Activated naive CD4-positive, alpha-beta T cell treated with anti-CD3 and anti-CD28 coated beads, Interleukin-2, amount 50 U/mL, for 24 hours (primary cell): ENCODE measurements around the gene C2CD2.

Experiments
- H3K27ac Mint-ChIP-seq: one replicate; pipeline ENCODE4 v1.8.0; 2021; ENCODE audit warnings: mild to moderate bottlenecking, mixed read lengths
- H3K27me3 Mint-ChIP-seq: one replicate; pipeline ENCODE4 v1.8.0; 2021; ENCODE audit warnings: mixed read lengths
- H3K36me3 Mint-ChIP-seq: one replicate; pipeline ENCODE4 v1.8.0; 2021; ENCODE audit warnings: mixed read lengths
- H3K4me1 Mint-ChIP-seq: one replicate; pipeline ENCODE4 v1.8.0; 2021; ENCODE audit warnings: mixed read lengths
- H3K4me3 Mint-ChIP-seq: one replicate; pipeline ENCODE4 v1.8.0; 2021; ENCODE audit warnings: mild to moderate bottlenecking, mixed read lengths
- H3K9me3 Mint-ChIP-seq: one replicate; pipeline ENCODE4 v1.8.0; 2021; ENCODE audit warnings: mixed read lengths

Gene C2CD2

GRCh38 chr21:41868062-41868710, 85.6 kb downstream of the C2CD2 start:
- no peaks in the 10 kb centered on the region for H3K27me3 Mint-ChIP-seq
- peaks cover 22% of the 10 kb centered on the region for H3K4me1 Mint-ChIP-seq
- no peak overlapping the region for H3K4me3 Mint-ChIP-seq
- no peaks in the 10 kb centered on the region for H3K36me3 Mint-ChIP-seq
- H3K9me3 Mint-ChIP-seq = no peaks in the 10 kb centered on the region
- no peak overlapping the region for H3K27ac Mint-ChIP-seq

DNA sequence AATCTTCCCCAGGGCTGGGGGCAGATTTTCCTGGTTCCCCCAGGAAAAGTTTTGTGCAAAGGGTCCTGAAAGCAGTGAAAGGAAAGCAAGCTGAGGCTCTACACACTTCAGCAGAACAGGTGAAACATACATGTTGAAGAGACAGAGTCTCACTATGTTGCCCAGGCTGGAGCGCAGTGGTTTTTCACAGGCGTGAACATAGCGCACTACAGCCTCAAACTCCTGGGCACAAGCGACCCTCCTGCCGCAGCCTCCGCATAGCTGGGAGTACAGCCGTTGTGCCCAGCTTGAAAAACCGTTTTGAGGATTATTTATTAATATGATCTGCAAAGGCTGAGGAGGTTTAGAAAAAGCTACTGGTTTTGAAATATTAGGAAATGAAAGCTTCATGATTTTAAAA, 86.5 kb downstream of the C2CD2 start:
- H3K27me3 Mint-ChIP-seq = no peaks in the 10 kb centered on the region
- no peak overlapping the region for H3K27ac Mint-ChIP-seq
- H3K9me3 Mint-ChIP-seq = no peaks in the 10 kb centered on the region
- H3K4me1 Mint-ChIP-seq = peaks cover 23% of the 10 kb centered on the region
- H3K36me3 Mint-ChIP-seq = no peaks in the 10 kb centered on the region
- no peak overlapping the region for H3K4me3 Mint-ChIP-seq

DNA sequence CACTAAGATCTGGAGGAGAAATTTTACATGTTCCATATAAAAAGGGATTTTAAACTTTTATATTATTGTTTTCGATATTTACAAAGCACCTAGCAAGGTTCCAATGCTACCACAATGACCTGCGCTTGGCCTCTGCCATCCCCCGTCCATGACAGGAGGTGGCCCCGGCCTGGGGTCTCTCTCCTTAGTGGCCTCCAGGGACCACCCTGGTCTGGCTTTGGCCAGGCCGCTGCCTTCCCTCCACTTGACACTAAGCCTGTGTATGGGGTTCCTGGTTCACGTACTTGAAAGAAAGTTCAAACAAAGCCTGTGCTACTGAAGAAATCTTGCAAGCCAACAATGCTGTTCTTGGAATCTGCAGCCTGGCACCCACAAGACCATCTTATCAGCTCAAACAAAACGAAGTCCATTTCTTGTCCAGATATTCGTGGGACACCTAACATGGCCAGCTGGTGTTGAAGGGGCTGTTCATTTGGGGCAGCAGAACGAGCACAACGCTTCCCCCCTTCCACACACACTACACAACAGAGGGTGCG, 87.5 kb downstream of the C2CD2 start:
- Mint-ChIP-seq H3K9me3 (no peaks in the 10 kb centered on the region), H3K4me1 (peaks cover 23% of the 10 kb centered on the region), H3K4me3 (no peak overlapping the region), H3K27me3 (no peaks in the 10 kb centered on the region), H3K36me3 (peaks cover 2% of the 10 kb centered on the region), H3K27ac (no peak overlapping the region)

DNA sequence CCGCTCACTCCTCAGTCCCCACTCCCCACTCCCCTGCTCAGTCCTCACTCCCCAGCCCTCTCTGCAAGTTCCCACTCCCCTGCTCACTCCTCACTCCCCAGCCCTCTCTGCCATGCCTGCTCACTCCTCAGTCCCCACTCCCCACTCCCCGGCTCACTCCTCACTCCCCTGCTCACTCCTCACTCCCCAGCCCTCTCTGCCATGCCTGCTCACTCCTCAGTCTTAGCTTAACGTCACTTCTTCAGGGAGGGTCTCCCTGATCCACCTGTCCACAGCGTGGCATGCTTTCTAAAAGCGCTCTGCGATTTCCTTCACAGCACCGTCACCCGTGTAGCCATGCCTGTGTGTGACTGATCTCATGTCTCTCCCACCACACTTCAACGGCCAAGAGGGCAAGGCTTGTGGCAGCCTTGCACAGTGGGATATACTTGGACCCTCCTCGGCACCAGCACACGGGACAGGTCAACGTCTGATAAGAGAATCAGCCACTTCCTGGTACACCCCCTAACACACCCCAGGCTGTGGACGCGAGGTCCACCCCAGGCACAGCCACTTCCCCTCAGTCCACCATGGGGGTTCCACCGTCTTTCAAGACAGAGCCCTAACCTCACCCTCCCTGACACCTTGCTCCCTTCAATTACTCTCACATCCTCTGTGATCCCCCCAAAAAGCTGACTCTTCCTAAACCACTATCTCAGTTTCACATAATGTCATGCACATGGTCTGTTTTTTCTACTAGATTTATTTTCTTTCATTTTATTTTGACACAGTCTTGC, 88.6 kb downstream of the C2CD2 start:
- no peak overlapping the region for H3K4me3 Mint-ChIP-seq
- no peaks in the 10 kb centered on the region for H3K9me3 Mint-ChIP-seq
- no peaks in the 10 kb centered on the region for H3K27me3 Mint-ChIP-seq
- peaks cover 23% of the 10 kb centered on the region for H3K4me1 Mint-ChIP-seq
- H3K27ac Mint-ChIP-seq = peak overlapping the region; percentile 13
- peaks cover 2% of the 10 kb centered on the region for H3K36me3 Mint-ChIP-seq

DNA sequence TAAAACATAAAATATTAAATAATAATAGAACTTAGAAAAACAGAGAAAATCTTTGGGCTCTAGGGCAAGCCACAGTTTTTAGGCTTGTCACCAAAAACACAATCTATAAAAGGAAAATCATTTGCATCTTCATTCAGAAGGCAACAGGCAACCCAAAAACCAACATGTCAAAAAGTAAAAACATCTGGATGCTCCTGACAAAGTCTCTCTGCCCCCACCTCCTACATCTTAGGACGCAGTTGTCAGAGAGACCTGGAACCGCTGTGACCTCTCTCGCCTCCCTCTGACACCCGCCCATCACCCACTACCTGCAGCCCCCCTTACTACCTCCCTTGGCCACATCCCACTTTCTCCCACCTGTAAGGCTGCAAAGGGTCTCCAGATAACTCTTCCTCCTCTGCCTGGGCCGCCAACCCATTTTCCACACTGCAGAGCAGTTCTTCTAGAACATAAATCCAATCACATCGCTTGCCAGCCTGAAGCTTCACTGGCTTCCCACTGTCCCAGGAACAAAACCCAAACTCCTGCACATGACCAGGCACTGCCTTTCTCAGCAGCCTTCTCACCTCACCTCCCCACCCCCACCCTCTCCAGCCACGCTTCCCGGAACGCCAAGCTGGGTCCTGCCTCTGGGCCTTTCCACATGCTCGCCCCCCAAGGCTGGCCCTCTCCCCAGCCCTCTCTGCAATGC, 89.4 kb downstream of the C2CD2 start:
- Mint-ChIP-seq H3K27ac (no peak overlapping the region), H3K27me3 (no peaks in the 10 kb centered on the region), H3K9me3 (no peaks in the 10 kb centered on the region), H3K36me3 (peaks cover 2% of the 10 kb centered on the region), H3K4me1 (peaks cover 23% of the 10 kb centered on the region), H3K4me3 (no peak overlapping the region)

- Mint-ChIP-seq H3K4me3 (no peak overlapping the region), H3K27ac (no peak overlapping the region)
These were observed 90.4 kb downstream of the C2CD2 start for GRCh38 chr21:41863439-41863740.

GRCh38 chr21:41861987-41862386, 91.8 kb downstream of the C2CD2 start:
- Mint-ChIP-seq H3K27me3 (no peaks in the 10 kb centered on the region), H3K4me1 (peaks cover 23% of the 10 kb centered on the region), H3K27ac (no peak overlapping the region), H3K36me3 (peaks cover 5% of the 10 kb centered on the region), H3K4me3 (no peak overlapping the region), H3K9me3 (no peaks in the 10 kb centered on the region)

More at GRCh38 chr21:41863439-41863740, 90.4 kb downstream of the C2CD2 start:
- Mint-ChIP-seq H3K27me3 (no peaks in the 10 kb centered on the region), H3K36me3 (peaks cover 2% of the 10 kb centered on the region), H3K9me3 (no peaks in the 10 kb centered on the region), H3K4me1 (peaks cover 23% of the 10 kb centered on the region)

DNA sequence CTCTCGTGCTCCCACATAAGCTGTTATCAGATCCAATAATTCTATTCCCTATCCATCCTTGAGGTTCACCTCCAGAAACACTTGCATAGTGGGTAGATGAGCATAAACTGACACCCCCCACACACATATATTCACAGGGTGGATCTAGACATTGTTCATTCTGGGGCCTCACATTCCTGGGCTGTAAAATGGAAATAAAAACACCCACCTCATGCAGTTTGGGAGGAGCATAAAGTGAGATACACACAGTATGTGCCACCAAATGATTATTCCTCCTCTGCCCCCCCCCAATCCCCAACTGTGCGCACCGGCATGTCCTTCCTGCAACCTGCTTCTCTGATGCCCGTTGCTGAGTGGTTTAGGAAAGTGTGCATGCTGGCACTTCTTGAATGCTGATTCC, 92.6 kb downstream of the C2CD2 start:
- H3K4me3 Mint-ChIP-seq = no peak overlapping the region
- H3K9me3 Mint-ChIP-seq = no peaks in the 10 kb centered on the region
- no peak overlapping the region for H3K27ac Mint-ChIP-seq
- H3K27me3 Mint-ChIP-seq = no peaks in the 10 kb centered on the region
- peaks cover 23% of the 10 kb centered on the region for H3K4me1 Mint-ChIP-seq
- peaks cover 8% of the 10 kb centered on the region for H3K36me3 Mint-ChIP-seq

DNA sequence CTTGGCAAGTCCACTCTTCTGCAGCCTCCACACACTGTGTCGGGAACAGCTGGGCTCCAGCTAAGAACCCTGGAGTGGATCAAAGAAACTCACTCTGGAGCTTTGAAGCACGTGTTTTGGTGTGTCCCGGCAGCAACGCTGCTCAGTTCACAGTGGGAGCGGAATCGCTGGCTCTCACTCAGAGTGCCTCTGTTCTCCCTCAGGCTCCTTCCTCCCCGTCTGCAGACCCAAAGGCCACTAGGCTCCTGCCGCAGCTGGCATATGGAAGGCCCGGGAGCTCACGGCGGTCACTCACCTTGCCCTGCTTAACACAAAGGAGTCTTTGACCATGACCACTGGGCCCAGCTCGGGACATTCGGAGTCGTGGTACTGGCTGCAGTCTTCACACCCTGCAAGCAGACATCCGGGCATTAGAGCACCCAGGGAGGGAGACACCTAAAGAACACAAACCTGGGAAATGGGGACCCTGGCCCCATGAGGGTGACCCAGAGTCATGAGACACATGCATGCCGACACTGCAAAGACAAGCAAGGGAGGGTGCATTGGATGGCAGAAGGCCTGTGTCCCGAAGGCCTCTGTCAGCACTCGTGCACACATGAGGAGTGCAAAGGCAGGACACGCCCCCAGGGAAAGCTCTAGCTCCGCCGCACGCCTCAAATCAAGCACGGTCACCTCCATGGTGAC, 94.4 kb downstream of the C2CD2 start:
- no peak overlapping the region for H3K27ac Mint-ChIP-seq
- H3K9me3 Mint-ChIP-seq = no peaks in the 10 kb centered on the region
- H3K4me3 Mint-ChIP-seq = no peak overlapping the region
- peaks cover 8% of the 10 kb centered on the region for H3K4me1 Mint-ChIP-seq
- H3K27me3 Mint-ChIP-seq = no peaks in the 10 kb centered on the region
- peaks cover 8% of the 10 kb centered on the region for H3K36me3 Mint-ChIP-seq

GRCh38 chr21:41858466-41859296, 95.1 kb downstream of the C2CD2 start:
- Mint-ChIP-seq H3K27me3 (no peaks in the 10 kb centered on the region), H3K27ac (no peak overlapping the region), H3K4me1 (peaks cover 5% of the 10 kb centered on the region)

DNA sequence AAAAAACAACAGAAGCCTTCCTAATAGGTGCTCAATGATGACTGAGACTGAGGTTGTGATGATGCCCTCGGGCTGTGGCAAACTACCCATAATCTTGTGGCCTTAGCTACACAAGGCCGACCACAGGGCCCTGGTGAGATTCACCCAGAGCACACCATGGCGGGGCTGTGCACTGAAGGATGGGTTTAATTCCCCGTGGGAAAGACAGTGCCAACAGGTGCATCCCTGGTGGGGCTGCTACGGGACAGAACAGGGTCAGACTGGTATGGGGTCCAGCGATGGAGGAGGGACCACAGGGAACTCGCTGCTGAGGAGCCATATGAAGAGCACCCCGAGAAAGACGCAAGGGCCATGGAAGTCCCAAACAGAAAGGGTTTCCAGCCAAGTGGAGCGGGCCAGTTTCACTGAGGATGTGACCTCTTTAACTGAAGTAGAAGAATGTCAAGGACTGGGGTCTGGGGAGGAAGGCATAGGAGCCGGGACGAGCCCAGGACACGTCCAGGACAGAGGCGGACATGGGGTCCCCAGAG, 96.0 kb downstream of the C2CD2 start:
- H3K27me3 Mint-ChIP-seq = no peaks in the 10 kb centered on the region
- peaks cover 8% of the 10 kb centered on the region for H3K36me3 Mint-ChIP-seq
- H3K4me3 Mint-ChIP-seq = no peak overlapping the region
- H3K27ac Mint-ChIP-seq = no peak overlapping the region
- H3K4me1 Mint-ChIP-seq = no peaks in the 10 kb centered on the region
- no peaks in the 10 kb centered on the region for H3K9me3 Mint-ChIP-seq

More at GRCh38 chr21:41858466-41859296, 95.1 kb downstream of the C2CD2 start:
- peaks cover 8% of the 10 kb centered on the region for H3K36me3 Mint-ChIP-seq
- no peaks in the 10 kb centered on the region for H3K9me3 Mint-ChIP-seq
- no peak overlapping the region for H3K4me3 Mint-ChIP-seq

GRCh38 chr21:41856572-41856971, 97.2 kb downstream of the C2CD2 start:
- H3K27me3 Mint-ChIP-seq = no peaks in the 10 kb centered on the region
- peaks cover 8% of the 10 kb centered on the region for H3K36me3 Mint-ChIP-seq
- no peaks in the 10 kb centered on the region for H3K4me1 Mint-ChIP-seq
- no peak overlapping the region for H3K4me3 Mint-ChIP-seq
- no peak overlapping the region for H3K27ac Mint-ChIP-seq
- H3K9me3 Mint-ChIP-seq = no peaks in the 10 kb centered on the region

DNA sequence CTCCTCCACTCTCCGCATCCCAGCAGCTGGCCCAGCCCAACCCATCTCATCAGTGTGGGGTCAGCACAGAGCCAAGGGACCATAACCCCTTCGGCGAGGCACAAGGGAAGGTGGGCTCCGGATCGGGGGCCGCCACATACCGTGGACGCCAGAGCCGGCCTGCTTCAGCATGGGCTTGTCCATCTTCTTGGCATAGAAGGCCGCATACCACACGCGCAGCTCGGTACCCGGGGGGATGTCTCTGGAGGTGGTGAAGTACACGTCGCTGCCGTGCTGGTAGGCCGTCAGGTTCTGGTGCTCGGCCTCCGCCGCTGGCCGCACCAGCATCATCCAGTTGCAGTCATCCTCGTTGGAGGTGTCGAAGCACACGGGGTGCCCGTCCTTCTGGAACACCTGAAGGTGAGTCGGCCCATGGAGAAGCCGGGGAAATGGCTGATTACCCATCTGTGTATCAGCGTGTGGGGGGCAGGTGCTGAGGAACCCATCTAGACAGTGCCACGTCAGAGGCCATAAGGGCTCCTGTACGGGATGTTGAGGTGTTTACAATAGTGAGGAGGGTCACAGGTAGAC, 99.3 kb downstream of the C2CD2 start:
- peaks cover 6% of the 10 kb centered on the region for H3K36me3 Mint-ChIP-seq
- no peak overlapping the region for H3K4me3 Mint-ChIP-seq
- no peak overlapping the region for H3K27ac Mint-ChIP-seq
- no peaks in the 10 kb centered on the region for H3K9me3 Mint-ChIP-seq
- H3K27me3 Mint-ChIP-seq = no peaks in the 10 kb centered on the region
- H3K4me1 Mint-ChIP-seq = no peaks in the 10 kb centered on the region

DNA sequence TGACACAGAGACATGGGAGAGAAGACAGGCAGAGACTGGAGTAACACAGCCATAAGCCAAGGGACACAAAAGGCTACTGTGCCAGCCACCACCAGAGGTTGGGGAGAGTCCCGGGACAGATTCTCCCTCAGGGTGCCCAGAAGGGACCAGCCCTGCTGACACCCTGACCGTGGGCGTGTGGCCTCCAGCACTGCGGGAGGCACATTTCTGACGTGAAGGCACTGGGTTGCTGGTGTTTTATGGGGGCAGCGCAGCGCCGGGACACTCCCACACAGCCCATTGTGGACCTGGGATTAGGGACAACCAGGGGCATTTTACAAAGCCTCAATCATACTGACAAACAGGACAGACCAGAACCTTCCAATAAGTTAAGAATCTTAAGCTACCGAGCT, 100.9 kb downstream of the C2CD2 start:
- Mint-ChIP-seq H3K4me1 (peaks cover 4% of the 10 kb centered on the region), H3K36me3 (peaks cover 8% of the 10 kb centered on the region), H3K27ac (no peak overlapping the region), H3K27me3 (no peaks in the 10 kb centered on the region), H3K9me3 (no peaks in the 10 kb centered on the region), H3K4me3 (no peak overlapping the region)
